ENCODE data around the gene KRTAP4-12. TPM values are rescaled to one million over a fixed set of nuclear protein-coding genes. Genes with fewer than 3 reads are reported as not detected.
"Not testable (repeated sequence)": the region's sequence is repeated elsewhere in the genome, so short reads cannot be mapped to it uniquely, and the experiment has no call there.

Gene KRTAP4-12
- total RNA-seq (ENCODE audit: unreplicated experiment) = not detected
- long read RNA-seq = 0 reads

DNA sequence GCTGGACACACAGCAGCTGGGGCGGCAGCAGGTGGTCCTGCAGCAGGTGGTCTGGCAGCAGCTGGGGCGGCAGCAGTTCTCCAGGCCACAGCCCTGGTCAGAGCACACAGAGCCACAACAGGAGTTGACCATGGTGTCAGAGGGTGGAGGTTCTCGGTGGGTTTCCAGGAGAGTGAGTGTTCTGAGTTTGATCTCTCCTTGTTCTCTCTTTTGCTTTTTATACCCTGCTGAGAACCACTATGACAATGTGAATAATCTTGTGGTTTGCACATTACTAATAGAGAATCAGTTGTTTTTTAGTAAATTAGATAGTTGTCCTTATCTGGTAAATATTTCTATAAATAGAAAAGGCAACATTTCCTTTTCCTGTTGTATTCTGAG, at the start of gene KRTAP4-12:
Gene KRTAP4-12, minus strand, starts transcription at position 192 of the 381 bp plus-strand sequence. Its CDS starts 60 bp downstream, at position 132.
- H3K27ac Mint-ChIP-seq (ENCODE audit: unreplicated experiment); H3K4me1 Mint-ChIP-seq (ENCODE audit: unreplicated experiment); H3K27me3 Mint-ChIP-seq (ENCODE audit: unreplicated experiment); H3K4me3 Mint-ChIP-seq (ENCODE audit: unreplicated experiment); H3K9me3 Mint-ChIP-seq (ENCODE audit: unreplicated experiment); DNase-seq (ENCODE audit: low spot score); H3K36me3 Mint-ChIP-seq (ENCODE audit: low read depth, unreplicated experiment): not testable (repeated sequence)

DNA sequence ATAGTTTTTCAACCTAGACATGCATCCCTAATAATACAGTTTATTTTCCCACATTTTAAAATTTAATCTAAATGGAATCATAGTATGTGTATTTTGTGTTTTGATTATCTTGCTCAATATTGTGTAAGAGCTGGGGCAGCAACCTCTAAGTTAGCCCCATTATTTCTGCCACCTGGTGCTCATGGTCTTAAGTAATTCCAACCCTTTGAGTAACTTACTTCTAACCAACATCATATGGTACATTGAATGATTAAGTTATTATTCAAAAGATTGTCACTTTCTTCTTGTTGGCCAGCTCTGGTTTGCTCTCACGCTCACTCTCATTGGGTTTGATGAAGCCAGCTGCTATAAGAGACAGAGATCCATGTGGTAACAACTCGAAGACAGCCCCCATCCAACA, 47.9 kb upstream of the KRTAP4-12 start:
- Mint-ChIP-seq H3K9me3 (ENCODE audit: unreplicated experiment) (no peaks in the 10 kb centered on the region), H3K4me1 (ENCODE audit: unreplicated experiment) (no peaks in the 10 kb centered on the region), H3K36me3 (ENCODE audit: low read depth, unreplicated experiment) (no peaks in the 10 kb centered on the region), H3K4me3 (ENCODE audit: unreplicated experiment) (no peak overlapping the region), H3K27ac (ENCODE audit: unreplicated experiment) (no peak overlapping the region), H3K27me3 (ENCODE audit: unreplicated experiment) (no peaks in the 10 kb centered on the region)
- TF ChIP-seq, protein P1, sequence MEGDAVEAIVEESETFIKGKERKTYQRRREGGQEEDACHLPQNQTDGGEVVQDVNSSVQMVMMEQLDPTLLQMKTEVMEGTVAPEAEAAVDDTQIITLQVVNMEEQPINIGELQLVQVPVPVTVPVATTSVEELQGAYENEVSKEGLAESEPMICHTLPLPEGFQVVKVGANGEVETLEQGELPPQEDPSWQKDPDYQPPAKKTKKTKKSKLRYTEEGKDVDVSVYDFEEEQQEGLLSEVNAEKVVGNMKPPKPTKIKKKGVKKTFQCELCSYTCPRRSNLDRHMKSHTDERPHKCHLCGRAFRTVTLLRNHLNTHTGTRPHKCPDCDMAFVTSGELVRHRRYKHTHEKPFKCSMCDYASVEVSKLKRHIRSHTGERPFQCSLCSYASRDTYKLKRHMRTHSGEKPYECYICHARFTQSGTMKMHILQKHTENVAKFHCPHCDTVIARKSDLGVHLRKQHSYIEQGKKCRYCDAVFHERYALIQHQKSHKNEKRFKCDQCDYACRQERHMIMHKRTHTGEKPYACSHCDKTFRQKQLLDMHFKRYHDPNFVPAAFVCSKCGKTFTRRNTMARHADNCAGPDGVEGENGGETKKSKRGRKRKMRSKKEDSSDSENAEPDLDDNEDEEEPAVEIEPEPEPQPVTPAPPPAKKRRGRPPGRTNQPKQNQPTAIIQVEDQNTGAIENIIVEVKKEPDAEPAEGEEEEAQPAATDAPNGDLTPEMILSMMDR (IDR thresholded peaks at IDR 0.05; ENCODE audit: unreplicated experiment) = no peak
- DNase-seq (ENCODE audit: low spot score) = no peak

DNA sequence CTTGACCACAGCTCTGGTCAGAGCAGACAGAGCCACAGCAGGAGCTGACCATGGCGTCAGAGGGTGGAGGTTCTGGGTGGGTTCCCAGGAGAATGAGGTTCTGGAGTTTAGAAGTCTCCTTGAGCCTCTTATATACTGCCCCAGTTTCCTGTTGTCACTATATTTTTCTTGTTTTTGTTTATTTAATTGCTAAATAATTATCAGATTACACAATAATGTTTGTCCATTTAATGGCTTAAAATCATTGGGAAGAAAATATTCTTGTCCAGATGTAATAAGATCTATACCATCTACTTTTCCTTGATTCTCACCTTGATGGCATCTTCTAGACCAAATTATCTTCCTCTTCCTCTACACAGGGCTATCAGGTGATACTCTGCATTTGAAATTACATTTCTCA, 44.1 kb upstream of the KRTAP4-12 start, which contains the start of gene KRTAP4-3:
Gene KRTAP4-3, minus strand, starts transcription at position 101 of the 400 bp plus-strand sequence. Its CDS starts 49 bp downstream, at position 52.
- no peaks in the 10 kb centered on the region for H3K4me1 Mint-ChIP-seq (ENCODE audit: unreplicated experiment)
- no peaks in the 10 kb centered on the region for H3K27me3 Mint-ChIP-seq (ENCODE audit: unreplicated experiment)
- DNase-seq (ENCODE audit: low spot score) = no peak
- H3K27ac Mint-ChIP-seq (ENCODE audit: unreplicated experiment) = no peak within 1 kb of the TSS
- TF ChIP-seq, protein P1 (IDR thresholded peaks at IDR 0.05; ENCODE audit: unreplicated experiment) = no peak
- no peaks in the 10 kb centered on the region for H3K9me3 Mint-ChIP-seq (ENCODE audit: unreplicated experiment)
- no peaks in the 10 kb centered on the region for H3K36me3 Mint-ChIP-seq (ENCODE audit: low read depth, unreplicated experiment)
- H3K4me3 Mint-ChIP-seq (ENCODE audit: unreplicated experiment) = no peak within 1 kb of the TSS

DNA sequence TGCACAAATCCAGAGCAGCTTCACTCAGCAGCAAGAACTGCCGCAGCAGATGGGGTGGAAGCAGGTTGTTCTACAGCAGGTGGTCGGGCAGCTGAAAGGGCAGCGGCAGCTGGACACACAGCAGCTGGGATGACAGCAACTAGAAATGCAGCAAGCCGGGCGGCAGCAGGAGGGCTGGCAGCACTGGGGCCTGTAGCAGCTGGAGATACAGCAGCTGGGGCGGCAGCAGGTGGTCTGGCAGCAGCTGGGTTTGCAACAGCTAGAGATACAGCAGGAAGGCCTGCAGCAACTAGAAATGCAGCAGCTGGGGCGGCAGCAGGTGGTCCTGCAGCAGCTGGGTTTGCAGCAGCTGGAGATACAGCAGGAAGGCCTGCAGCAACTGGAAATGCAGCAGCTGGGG, 43.6 kb upstream of the KRTAP4-12 start:
- H3K27me3 Mint-ChIP-seq (ENCODE audit: unreplicated experiment) = no peaks in the 10 kb centered on the region
- no peak overlapping the region for H3K27ac Mint-ChIP-seq (ENCODE audit: unreplicated experiment)
- no peaks in the 10 kb centered on the region for H3K4me1 Mint-ChIP-seq (ENCODE audit: unreplicated experiment)
- DNase-seq (ENCODE audit: low spot score) = no peak
- no peak overlapping the region for H3K4me3 Mint-ChIP-seq (ENCODE audit: unreplicated experiment)
- TF ChIP-seq, protein P1 (IDR thresholded peaks at IDR 0.05; ENCODE audit: unreplicated experiment) = no peak
- no peaks in the 10 kb centered on the region for H3K36me3 Mint-ChIP-seq (ENCODE audit: low read depth, unreplicated experiment)
- no peaks in the 10 kb centered on the region for H3K9me3 Mint-ChIP-seq (ENCODE audit: unreplicated experiment)

DNA sequence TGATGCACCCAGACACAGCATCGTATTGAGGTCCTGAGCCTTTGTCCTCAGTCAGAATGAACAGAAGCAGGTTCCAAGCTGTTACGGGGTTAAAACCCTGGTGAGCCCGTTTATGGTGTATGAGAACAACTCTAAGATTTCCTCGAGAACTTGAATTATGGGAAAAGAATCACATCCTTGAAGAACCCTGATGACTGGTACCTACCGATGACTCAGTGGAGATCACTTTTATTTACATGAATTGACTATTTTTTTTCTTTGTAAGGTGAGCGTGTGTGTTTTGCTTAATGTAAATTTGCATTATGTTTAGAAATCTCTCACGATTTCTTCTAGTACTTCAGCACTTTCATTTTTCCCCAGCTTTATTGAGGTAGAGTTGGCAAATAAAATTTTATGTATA, 39.8 kb upstream of the KRTAP4-12 start:
- Mint-ChIP-seq H3K4me1 (ENCODE audit: unreplicated experiment) (no peaks in the 10 kb centered on the region), H3K36me3 (ENCODE audit: low read depth, unreplicated experiment) (no peaks in the 10 kb centered on the region), H3K4me3 (ENCODE audit: unreplicated experiment) (no peak overlapping the region), H3K27me3 (ENCODE audit: unreplicated experiment) (no peaks in the 10 kb centered on the region), H3K27ac (ENCODE audit: unreplicated experiment) (no peak overlapping the region), H3K9me3 (ENCODE audit: unreplicated experiment) (no peaks in the 10 kb centered on the region)
- no peak for DNase-seq (ENCODE audit: low spot score)
- TF ChIP-seq, protein P1 (IDR thresholded peaks at IDR 0.05; ENCODE audit: unreplicated experiment) = no peak

All from endothelial cell (in vitro differentiated cells).